UCSD-AML1 (cell line): ENCODE measurements around the gene IDNK.
"Not testable (repeated sequence)": the region's sequence is repeated elsewhere in the genome, so short reads cannot be mapped to it uniquely, and the experiment has no call there.

Experiments
- DNase-seq: peaks from one replicate; lab custom pipeline; 2025; ENCODE audit not compliant: unreplicated experiment; lab: John Stamatoyannopoulos, UW

Gene IDNK

GRCh38 chr9:83622939-83623678 is at the start of gene IDNK:
Gene IDNK (plus strand): TSS chr9:83623143. CDS start chr9:83623172, 29 bp downstream.
- peak; percentile 82 for DNase-seq

DNA sequence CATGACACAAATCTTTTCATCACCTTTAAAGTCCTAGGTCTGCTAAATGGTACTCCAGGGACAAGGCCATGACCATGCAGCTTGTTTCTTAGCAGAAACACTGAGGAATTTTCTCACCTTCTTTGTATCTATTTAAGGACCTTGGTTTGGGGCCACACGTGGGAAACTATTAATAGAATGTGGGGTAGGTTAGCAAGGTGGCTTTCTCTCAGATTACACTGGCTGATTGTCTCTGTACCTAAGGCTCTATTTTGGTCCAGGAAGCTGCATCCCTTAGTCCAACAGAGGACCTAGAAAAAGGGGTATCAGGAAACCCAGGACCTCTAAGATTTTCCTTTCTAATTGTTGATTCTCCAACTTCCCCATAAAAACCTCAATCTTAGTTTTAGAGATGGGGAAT is 48.5 kb upstream of the IDNK start:
- DNase-seq: no peak

GRCh38 chr9:83582029-83582428 is 40.9 kb upstream of the IDNK start:
- DNase-seq: no peak

- DNase-seq: no peak
Observed at GRCh38 chr9:83583151-83584014, 39.6 kb upstream of the IDNK start.

DNA sequence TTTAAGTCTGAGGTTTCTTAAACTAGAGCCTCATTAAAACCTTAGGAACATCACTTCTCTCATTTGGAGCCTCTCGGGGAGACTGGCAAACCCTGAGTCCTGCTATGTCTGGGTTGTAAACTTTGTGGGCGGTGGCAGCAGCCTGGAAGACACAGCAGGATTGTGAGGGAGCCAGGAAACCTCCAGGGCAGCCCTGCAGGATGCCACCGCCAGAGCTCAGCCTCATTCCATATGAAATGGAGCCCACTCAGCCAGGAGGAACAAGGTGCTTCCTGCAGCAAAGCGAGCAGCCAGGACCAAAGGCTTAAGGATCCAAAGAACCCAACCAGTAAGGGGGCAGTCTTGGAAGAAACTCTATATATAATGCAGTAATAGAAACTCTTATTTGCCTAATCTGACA is 37.9 kb upstream of the IDNK start:
- DNase-seq: no peak

DNA sequence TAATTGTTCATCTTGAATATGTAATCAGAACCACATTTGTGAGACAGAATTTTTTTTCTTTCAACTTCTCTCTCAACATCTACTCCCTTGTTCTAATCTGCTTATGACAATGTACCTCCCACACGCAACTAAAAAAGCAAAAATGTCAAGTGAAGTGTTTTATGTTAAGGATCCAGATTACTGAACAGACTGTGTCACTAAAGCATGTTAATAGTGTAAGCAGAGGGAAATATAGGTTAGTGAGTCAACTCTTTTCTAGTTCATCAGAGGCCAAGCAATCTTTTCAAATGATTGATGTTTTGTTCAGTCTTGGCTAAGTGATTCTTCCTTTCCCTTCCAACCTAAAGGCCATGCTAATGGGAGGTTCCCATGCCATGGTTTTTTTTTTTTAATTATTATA is 34.7 kb upstream of the IDNK start:
- no peak for DNase-seq

- peak; percentile 32 for DNase-seq
Observed at GRCh38 chr9:83596899-83597504, 25.9 kb upstream of the IDNK start.

- no peak for DNase-seq
Observed at GRCh38 chr9:83598487-83598886, 24.5 kb upstream of the IDNK start.

- DNase-seq: no peak
Observed at GRCh38 chr9:83599071-83599470, 23.9 kb upstream of the IDNK start.

GRCh38 chr9:83601463-83601862 is 21.5 kb upstream of the IDNK start:
- DNase-seq: no peak

- not testable (repeated sequence) for DNase-seq
Observed at GRCh38 chr9:83607620-83608019, 15.3 kb upstream of the IDNK start.

GRCh38 chr9:83613298-83613697 is 9.6 kb upstream of the IDNK start:
- not testable (repeated sequence) for DNase-seq

DNA sequence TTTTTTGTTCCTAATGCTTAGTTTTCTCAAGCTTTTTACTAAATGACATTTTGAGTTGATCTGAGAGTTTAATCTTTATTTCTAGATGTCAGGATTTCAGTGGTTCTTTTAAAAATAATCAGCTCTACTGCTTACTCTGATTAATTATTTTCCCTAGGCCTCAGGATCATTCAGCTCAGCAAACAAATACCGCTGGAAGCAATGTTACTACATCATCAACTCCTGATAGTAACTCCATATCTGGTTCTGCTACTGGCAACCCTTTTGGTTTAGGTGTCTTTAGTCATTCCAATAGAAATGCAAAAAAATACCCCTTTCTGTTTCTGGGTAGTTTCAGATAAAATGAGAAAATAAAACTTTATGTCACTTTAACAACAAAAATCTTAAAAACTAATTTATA is 5.6 kb upstream of the IDNK start:
- no peak for DNase-seq

GRCh38 chr9:83620841-83621636 is 1.9 kb upstream of the IDNK start:
- peak; percentile 38 for DNase-seq

GRCh38 chr9:83622433-83622938 is 457 bp upstream of the IDNK start:
- DNase-seq: no peak

GRCh38 chr9:83623679-83624076 is 735 bp downstream of the IDNK start:
- no peak for DNase-seq

- DNase-seq: no peak
Observed at GRCh38 chr9:83625178-83625577, 2.2 kb downstream of the IDNK start.

DNA sequence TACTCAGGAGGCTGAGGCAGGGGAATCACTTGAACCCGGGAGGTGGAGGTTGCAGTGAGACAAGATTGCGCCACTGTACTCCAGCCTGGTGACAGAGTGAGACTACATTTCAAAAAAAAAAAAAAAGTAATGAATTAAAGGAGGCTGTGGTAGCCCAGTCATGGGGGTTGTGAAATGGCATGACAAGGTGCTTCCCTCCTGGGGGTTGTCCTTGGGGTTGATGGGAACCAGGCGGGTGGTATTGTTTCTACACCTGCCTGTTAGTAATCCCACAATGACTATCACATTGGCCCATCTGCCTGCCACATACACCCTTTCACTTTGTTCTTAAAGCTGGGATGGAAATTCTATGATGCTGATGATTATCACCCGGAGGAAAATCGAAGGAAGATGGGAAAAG is 5.6 kb downstream of the IDNK start:
- no peak for DNase-seq

DNA sequence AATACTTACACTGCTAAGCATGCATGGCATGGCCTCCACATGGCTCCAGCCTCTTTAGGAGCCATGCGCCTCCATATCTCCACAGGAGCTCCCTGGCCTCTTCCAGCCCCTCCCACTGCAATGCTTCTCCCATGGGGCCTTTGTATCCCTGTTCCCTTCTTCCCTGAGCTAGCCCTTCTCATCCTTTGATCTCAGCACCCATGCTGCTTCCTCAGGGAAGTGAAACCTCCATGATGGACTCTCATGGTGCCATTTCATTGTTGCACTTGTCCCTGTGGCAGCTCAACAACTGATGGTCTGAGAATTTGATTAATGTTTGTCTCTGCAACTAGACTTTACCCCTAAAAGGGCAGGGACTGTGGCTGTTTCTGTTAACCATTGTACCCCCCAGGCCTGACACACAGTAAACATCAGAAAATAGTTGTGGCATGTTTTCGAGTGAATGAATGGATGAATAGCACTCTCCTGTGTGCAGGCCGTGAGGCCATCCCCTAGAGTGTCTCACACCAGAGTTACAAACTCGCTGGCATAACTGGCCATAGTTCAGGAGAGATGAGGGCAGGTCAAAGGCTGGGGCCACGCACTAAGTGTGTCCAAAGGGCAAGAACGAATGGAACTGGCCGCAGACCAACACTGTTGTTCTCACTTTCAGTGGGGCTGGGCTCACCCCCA is 6.6 kb downstream of the IDNK start:
- no peak for DNase-seq

DNA sequence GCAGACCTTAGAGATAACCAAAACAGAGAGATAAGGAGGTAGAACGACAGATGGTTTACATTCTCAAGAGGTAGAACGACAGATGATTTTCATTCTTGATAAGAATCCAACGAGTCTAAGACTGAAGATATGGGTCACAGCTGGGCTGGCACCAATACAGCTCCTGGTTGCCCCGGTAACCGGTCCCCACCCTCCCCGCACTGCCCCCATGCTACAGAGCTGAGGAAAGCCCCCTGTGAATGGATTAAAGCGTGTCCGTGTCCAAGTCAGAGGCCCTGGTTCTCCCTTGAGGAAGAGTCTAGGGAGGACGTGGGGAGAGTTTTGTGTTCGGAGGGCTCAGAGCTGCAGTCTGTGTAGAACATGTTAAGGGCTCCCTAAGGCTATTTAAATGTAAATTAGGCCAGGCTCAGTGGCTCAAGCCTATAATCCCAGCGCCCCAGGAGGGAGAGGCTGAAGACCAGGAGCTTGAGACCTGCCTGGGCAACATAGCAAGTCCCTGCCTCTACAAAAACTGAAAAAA is 8.1 kb downstream of the IDNK start:
- DNase-seq: no peak
